Measurements from ENCODE around the gene USP7.
A peak's percentile ranks its signal among the peaks of the same experiment; 100 is the strongest.

DNA sequence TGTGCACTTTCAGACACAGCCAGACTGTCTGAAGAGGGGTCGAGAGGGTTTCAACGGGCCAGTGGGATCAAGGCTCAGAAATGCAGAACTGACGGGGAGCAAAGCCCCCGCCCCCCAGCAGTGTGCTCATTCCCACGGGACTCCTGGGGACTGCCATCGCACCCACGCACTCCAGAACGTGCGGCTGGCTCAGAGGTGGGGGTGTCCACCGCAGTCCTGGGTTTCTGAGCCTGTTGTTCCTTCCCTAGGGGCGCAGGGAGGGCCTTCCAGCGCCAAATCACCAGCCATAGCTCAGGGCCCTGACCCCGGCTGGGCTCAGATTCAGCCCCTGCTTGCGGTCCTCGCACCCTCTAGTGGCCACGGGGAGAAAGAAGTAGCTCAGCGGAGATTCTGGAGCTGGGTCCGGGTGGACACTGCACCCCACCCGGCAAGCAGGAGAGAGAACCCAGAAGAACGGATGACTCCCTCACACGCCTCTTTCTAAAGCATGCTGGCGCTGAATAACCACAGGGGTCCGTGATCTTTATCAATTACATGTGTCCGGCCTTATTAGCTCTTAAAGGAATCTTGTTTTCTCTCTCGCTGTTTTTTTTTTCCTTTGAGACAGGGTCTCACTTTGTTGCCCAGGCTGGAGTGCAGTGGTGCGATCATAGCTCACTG is 45.0 kb upstream of the USP7 start:
- TF ChIP-seq EZH2phosphoT487 (IDR thresholded peaks at IDR 0.05; ENCODE audit: borderline replicate concordance, low read length) = no peak
- TF ChIP-seq, protein P1, sequence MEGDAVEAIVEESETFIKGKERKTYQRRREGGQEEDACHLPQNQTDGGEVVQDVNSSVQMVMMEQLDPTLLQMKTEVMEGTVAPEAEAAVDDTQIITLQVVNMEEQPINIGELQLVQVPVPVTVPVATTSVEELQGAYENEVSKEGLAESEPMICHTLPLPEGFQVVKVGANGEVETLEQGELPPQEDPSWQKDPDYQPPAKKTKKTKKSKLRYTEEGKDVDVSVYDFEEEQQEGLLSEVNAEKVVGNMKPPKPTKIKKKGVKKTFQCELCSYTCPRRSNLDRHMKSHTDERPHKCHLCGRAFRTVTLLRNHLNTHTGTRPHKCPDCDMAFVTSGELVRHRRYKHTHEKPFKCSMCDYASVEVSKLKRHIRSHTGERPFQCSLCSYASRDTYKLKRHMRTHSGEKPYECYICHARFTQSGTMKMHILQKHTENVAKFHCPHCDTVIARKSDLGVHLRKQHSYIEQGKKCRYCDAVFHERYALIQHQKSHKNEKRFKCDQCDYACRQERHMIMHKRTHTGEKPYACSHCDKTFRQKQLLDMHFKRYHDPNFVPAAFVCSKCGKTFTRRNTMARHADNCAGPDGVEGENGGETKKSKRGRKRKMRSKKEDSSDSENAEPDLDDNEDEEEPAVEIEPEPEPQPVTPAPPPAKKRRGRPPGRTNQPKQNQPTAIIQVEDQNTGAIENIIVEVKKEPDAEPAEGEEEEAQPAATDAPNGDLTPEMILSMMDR (conservative IDR thresholded peaks at IDR 0.05; ENCODE audit: low read depth, low read length) = peak; percentile 81
